HG02610 (cell line): ENCODE data around the gene CUZD1.

Experiments used
- ATAC-seq: cut with Tn5 transposase; IDR thresholded peaks from one replicate; pipeline ENCODE4 v1.9.1; 2021; ENCODE audit warnings: mild to moderate bottlenecking, moderate library complexity; ENCODE audit not compliant: unreplicated experiment

The CUZD1 gene

DNA sequence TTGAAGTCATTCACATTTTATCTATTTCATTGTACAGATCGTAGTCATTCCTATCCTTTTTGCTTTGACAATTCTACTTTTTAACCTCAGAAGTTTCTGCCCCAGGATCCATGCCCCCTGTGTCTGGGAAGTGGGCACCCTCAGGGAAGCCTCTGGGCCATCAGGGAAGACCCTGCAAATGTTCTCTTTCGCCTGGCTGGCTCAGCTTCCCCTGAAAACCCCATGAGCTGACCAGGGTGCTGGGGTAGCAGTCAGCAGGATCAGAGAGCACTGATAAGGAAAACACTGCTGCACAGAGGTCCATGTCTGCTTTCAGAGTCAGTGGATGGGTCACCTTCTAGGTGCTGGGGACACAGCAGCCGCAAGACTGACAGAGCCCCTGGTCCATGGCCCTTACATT is 23.8 kb downstream of the CUZD1 start:
- ATAC-seq: no peak

DNA sequence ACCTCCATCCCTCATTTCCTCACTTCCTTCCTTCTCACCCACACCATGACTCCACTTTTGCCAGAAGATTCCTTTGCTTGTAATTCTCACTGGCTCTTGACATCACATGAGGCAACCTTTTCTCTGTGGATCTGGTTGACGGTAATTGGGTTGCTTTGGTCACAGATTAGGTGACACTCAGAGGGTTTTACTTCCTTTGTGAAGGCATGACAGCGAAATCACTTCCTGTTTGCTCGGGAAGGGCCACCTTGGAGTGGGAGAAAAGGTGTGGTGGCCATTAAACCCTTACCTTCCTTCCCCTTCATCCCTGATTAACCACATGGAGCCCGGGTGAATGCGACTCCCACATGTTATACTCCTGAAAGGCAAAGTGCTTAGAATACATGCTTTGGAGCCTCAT is 30.2 kb downstream of the CUZD1 start:
- ATAC-seq: no peak

GRCh38 chr10:122814493-122814892 is 31.2 kb downstream of the CUZD1 start:
- ATAC-seq: no peak

DNA sequence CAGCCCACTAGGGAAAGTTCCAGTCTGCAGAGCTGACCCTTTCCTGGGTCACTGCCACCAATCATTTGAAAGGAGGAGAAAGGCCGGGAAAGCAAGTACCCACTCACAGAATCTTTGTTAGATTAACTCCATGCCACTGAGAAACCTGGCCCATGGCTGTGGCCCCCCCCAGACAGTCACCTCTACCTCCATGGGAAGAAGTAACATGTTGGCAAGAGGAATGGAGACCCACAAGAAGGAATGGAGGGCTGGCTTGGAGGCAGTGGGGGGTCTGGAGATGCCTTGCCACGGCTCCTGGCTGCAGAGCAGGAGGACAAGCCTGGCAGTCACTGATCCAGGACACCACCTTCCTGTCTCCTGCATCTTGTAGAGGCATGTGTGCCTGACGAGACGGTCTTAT is 32.9 kb downstream of the CUZD1 start:
- no peak for ATAC-seq

DNA sequence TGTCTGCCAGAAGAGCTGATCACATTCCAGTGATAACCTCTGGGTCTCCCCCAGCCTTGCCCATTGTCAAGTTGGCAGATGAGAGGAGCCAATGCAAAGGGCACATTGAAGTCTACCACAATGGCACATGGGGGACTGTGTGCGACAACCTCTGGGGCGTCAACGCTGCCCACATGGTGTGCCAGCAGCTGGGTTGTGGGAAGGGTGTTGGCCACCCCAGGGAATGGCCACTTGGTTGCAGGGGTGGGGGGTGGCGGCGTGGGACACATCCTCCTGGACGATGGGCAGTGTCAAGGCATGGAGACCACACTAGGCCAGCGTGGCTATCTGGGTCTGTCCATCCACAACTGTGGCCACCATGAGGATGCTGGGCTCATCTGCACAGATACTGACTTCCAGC is 43.4 kb downstream of the CUZD1 start:
- no peak for ATAC-seq

GRCh38 chr10:122798704-122799231 is 46.9 kb downstream of the CUZD1 start:
- ATAC-seq: no peak

- no peak for ATAC-seq
Observed at GRCh38 chr10:122796796-122797195, 48.9 kb downstream of the CUZD1 start.

DNA sequence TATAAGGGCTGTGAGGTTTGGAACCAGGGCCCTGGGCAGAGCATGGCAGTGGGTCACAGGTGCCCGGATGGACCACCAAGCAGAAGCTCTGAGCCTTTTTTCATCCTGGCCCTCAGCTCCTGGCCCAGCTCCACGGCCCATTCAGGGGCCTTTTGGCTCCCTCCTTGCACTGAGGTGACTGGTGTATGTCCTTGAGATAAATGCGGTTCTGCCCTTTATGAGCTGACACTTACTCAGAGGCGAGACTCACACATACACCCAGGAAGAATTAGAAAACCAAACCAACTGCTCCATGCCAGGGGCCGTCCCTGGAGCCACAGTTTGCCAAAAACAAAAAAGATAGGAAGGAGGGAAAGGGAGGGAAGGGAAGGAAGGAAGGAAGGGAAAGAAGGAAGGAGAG is 49.7 kb downstream of the CUZD1 start:
- no peak for ATAC-seq

DNA sequence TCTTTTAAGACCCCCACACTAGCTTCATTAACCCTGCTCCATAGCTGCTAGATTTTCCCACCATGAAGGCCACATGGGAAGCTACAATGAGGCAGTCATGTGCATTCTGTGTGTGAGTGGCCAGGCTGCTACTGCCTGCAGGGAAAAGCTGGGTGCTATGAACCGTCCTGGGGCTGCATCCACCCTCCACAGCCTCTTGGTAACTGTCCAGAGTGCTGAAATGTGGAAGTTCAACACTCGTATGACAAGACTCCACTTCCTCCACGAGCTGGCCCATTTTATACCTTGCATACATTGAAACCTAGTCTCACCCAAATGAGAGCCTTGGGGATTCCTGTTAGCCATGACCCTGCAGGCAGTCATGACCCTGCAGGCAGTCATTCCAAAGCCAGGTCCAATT is 59.4 kb downstream of the CUZD1 start:
- no peak for ATAC-seq

DNA sequence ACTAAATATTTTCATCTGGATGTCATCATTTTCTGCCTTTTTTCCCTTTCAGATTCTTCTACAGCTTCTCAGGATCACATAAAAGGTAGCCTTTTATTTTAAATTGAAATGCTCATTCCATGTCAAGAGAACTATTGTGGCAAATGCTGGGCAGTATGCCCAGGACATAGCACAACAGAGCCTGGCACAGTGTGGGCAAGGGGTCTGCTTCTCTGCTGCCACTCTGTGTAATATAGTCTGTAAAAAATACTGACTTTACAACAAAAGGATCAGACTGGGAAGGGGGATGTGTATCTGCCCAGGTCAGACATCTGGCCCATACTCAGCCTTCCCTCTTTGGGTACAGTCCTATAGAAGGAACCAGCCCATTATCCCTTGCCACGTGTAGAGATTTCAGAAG is 62.7 kb downstream of the CUZD1 start:
- ATAC-seq: no peak
